ENCODE results near the gene CEP120. TPM values are rescaled to one million over a fixed set of nuclear protein-coding genes. Genes with fewer than 3 reads are reported as not detected.

CEP120 gene
- total and polyA plus RNA-seq, 8 donors = 4.0 to 12.7 (median 9.4) TPM

- WGBS, 2 donors = 62 to 78% methylated on average over 1 of the region's 1 CpG
- H3K36me3 ChIP-seq = peaks cover 0 to 11% (median 2%) of the 10 kb centered on the region in 3 donors
- no peak for FAIRE-seq
- no peaks in the 10 kb centered on the region for H3K27me3 ChIP-seq
- H3K4me3 ChIP-seq = no peak overlapping the region
- no peak for ATAC-seq
- no peaks in the 10 kb centered on the region for H3K4me1 ChIP-seq
- no peak for DNase-seq
- H3K27ac ChIP-seq = no peak overlapping the region
- intact Hi-C loops (cut with DNase I) = no loop called here
- no peak for TF ChIP-seq CTCF (IDR thresholded peaks at IDR 0.05)
- no peaks in the 10 kb centered on the region for H3K9me3 ChIP-seq
Observed at GRCh38 chr5:123369371-123369968, 53.7 kb downstream of the CEP120 start.

GRCh38 chr5:123367739-123368138, 55.5 kb downstream of the CEP120 start:
- Histone ChIP-seq H3K27me3 (no peaks in the 10 kb centered on the region), H3K4me1 (no peaks in the 10 kb centered on the region), H3K36me3 (peaks cover 0 to 11% (median 2%) of the 10 kb centered on the region in 3 donors), H3K9me3 (no peaks in the 10 kb centered on the region), H3K4me3 (no peak overlapping the region), H3K27ac (no peak overlapping the region)
- no peak for DNase-seq
- peak; percentile 66 for FAIRE-seq
- TF ChIP-seq CTCF (IDR thresholded peaks at IDR 0.05) = no peak
- 86 to 93% methylated on average over 1 of the region's 1 CpG for WGBS, 2 donors
- no peak for ATAC-seq
- intact Hi-C loops (cut with DNase I) = no loop called here

- DNase-seq = no peak
- Histone ChIP-seq H3K27me3 (no peaks in the 10 kb centered on the region), H3K36me3 (peaks cover 0 to 4% (median 2%) of the 10 kb centered on the region in 3 donors), H3K4me3 (no peak overlapping the region), H3K27ac (no peak overlapping the region), H3K4me1 (peaks cover 0 to 1% (median 0%) of the 10 kb centered on the region in 3 donors), H3K9me3 (no peaks in the 10 kb centered on the region)
- peak; percentile 70 for FAIRE-seq
- 52 to 54% methylated on average over 1 of the region's 1 CpG for WGBS, 2 donors
- intact Hi-C loops (cut with DNase I) = no loop called here
- TF ChIP-seq CTCF (IDR thresholded peaks at IDR 0.05) = no peak
- ATAC-seq = no peak
Observed at GRCh38 chr5:123365156-123365555, 58.0 kb downstream of the CEP120 start.

- H3K27ac ChIP-seq = no peak overlapping the region
- intact Hi-C loops (cut with DNase I) = no loop called here
- 66 to 72% methylated on average over 2 of the region's 2 CpGs for WGBS, 2 donors
- H3K4me3 ChIP-seq = no peak overlapping the region
- no peak for DNase-seq
- no peaks in the 10 kb centered on the region for H3K9me3 ChIP-seq
- no peaks in the 10 kb centered on the region for H3K27me3 ChIP-seq
- H3K4me1 ChIP-seq = peaks cover 0 to 4% (median 0%) of the 10 kb centered on the region in 3 donors
- TF ChIP-seq CTCF (IDR thresholded peaks at IDR 0.05) = no peak
- H3K36me3 ChIP-seq = no peaks in the 10 kb centered on the region
- FAIRE-seq = no peak
- no peak for ATAC-seq
Observed at GRCh38 chr5:123364441-123365155, 58.6 kb downstream of the CEP120 start.

GRCh38 chr5:123360910-123361309, 62.3 kb downstream of the CEP120 start:
- no peak overlapping the region for H3K4me3 ChIP-seq
- no peaks in the 10 kb centered on the region for H3K9me3 ChIP-seq
- no peaks in the 10 kb centered on the region for H3K27me3 ChIP-seq
- H3K36me3 ChIP-seq = peaks cover 0 to 3% (median 0%) of the 10 kb centered on the region in 3 donors
- no peak for ATAC-seq
- intact Hi-C loops (cut with DNase I) = no loop called here
- TF ChIP-seq CTCF (IDR thresholded peaks at IDR 0.05) = no peak
- FAIRE-seq = no peak
- H3K27ac ChIP-seq = no peak overlapping the region
- H3K4me1 ChIP-seq = peaks cover 0 to 4% (median 0%) of the 10 kb centered on the region in 3 donors
- DNase-seq = no peak
